ENCODE measurements around the gene HOXA7. TPM values are rescaled to one million over a fixed set of nuclear protein-coding genes. Genes with fewer than 3 reads are reported as not detected.

Gene HOXA7
- total RNA-seq, 1 donor from 2014 or later: 12.0 TPM

DNA sequence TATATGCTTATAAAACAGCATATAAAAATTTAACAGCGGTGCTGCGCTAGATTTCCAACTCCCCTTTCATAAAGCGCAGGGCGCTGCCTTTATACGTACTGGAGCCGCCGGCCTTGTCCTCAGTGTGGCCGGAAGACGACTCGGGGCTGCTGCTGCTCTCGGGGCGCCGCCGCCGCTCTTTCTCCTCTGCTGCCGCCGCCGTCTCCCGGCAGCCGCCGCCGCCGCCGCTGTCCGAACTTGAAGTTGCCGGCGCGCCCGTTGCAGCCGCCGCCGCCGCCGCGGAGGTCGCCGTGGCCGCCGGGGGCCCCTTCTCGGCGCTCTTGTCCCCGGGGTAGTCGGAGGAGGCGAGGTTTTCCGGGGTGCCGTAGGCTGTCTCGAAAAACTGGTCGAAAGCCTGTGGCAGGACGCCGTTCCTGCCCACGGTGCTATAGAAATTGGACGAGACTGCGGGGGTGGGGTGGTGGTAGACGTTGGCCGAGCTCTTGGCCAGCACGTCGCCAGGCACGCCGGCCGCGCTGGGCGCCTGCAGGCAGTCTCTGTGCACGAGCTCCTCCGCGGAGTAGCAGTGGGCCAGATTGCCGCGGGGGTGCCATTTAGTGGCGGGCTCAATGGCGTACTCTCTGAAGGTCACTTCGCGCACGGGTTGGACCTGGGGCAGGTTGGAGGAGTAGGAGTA, 28.0 kb upstream of the HOXA7 start:
- TF ChIP-seq, protein P1, sequence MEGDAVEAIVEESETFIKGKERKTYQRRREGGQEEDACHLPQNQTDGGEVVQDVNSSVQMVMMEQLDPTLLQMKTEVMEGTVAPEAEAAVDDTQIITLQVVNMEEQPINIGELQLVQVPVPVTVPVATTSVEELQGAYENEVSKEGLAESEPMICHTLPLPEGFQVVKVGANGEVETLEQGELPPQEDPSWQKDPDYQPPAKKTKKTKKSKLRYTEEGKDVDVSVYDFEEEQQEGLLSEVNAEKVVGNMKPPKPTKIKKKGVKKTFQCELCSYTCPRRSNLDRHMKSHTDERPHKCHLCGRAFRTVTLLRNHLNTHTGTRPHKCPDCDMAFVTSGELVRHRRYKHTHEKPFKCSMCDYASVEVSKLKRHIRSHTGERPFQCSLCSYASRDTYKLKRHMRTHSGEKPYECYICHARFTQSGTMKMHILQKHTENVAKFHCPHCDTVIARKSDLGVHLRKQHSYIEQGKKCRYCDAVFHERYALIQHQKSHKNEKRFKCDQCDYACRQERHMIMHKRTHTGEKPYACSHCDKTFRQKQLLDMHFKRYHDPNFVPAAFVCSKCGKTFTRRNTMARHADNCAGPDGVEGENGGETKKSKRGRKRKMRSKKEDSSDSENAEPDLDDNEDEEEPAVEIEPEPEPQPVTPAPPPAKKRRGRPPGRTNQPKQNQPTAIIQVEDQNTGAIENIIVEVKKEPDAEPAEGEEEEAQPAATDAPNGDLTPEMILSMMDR (IDR thresholded peaks at IDR 0.05): no peak
- Histone ChIP-seq H3K27me3 (peaks cover 50% of the 10 kb centered on the region), H3K4me1 (peaks cover 7 to 22% of the 10 kb centered on the region in 2 donors), H3K9me3 (no peaks in the 10 kb centered on the region), H3K27ac (no peak overlapping the region), H3K4me3 (peak overlapping the region; percentile 44 to 50), H3K36me3 (no peaks in the 10 kb centered on the region)
- intact Hi-C loops (cut with DNase I): loop anchor here (5.0 kb wide), 2 partner anchors 817 to 1317 kb away; no protein-coding TSS in a partner anchor
- peak in 1 of 2 donors; percentile 61 for DNase-seq (ENCODE audit: low spot score in 2 of 2)

DNA sequence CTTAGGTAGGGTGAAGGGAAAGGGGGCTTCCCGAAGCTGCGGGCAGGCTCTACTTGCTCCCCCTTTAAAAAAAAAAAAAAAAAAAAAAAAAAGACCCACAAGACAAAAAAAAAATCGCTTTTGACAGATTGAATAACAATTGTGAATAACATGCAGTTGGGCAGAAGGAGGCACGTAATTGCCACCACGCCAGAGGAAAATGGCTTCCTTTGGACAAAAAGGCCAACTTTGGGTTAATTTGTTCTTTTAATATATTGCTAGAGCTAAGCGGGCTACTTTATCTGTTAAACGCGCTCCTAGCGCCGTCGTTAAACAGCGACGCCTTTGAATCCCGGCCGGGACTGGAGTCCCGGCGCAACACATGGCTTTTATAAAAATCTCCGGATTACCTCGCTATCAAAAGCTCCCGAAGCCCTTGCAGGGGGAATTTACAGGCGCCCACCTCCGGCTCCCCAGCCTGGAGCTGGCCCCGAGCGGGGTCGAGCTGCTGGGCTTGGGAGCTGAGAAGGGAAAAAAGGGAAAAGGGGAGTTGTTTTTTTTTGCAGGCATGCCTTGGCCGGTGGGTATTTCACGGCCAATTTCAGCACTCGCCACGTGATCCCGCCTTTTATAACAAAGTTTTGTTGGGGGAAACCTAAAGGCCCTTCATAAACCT, 27.3 kb upstream of the HOXA7 start:
- intact Hi-C loops (cut with DNase I): loop anchor here (5.0 kb wide), 1 partner anchor 817 kb away; no protein-coding TSS in a partner anchor

DNA sequence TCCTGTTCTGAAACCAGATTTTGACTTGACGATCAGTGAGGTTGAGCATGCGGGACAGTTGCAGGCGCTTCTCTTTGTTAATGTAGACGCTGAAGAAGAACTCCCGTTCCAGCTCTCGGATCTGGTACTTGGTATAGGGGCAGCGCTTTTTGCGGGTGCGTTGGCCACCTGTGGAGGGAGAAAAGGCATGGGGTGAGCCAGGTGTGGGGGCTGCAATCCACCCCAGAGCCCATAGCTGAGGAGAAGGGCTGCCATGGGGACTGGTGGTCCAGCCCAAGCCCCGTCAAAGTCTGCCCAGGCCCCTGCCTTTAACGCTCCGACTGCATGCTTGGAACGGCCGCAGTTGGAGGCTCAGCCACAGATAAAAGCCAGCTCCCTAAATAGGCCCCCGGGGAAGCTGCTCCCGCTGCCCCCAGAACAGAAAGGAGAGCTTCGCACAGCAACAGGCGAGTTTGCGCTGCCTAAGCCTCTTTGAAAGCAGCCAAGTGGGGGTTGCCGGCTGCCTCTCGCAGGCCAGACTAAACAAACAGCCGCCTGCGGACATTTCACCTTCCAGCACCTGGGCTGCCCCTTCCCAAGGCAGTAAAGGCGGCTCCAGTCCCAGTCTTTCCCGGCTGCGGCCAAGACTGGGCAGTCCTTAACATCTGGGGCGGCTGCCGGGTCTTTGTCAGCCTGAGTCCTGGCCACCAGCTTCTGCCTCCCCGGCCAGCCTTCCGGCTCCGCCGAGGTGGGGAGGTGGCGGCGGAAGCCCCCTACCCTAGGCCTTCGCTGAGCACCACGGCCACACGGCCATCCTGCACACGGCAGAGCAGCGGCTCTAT, 26.6 kb upstream of the HOXA7 start:
- peak; percentile 4 to 53 for DNase-seq (ENCODE audit: low spot score in 2 of 2)
- H3K9me3 ChIP-seq: no peaks in the 10 kb centered on the region
- H3K27me3 ChIP-seq: peaks cover 38% of the 10 kb centered on the region
- TF ChIP-seq, protein P1 (IDR thresholded peaks at IDR 0.05): no peak
- no peaks in the 10 kb centered on the region for H3K36me3 ChIP-seq
- intact Hi-C loops (cut with DNase I): loop anchor here (5.0 kb wide), 1 partner anchor 816 kb away; no protein-coding TSS in a partner anchor
- no peak overlapping the region for H3K27ac ChIP-seq
- H3K4me1 ChIP-seq: peaks cover 2 to 18% of the 10 kb centered on the region in 2 donors
- H3K4me3 ChIP-seq: peak overlapping the region in 1 of 2 donors; percentile 44

More for the DNA sequence above, 27.3 kb upstream of the HOXA7 start:
- Histone ChIP-seq H3K27ac (no peak overlapping the region), H3K9me3 (no peaks in the 10 kb centered on the region), H3K4me1 (peaks cover 7 to 22% of the 10 kb centered on the region in 2 donors), H3K36me3 (no peaks in the 10 kb centered on the region), H3K27me3 (peaks cover 46% of the 10 kb centered on the region), H3K4me3 (peak overlapping the region; percentile 44 to 50)
- DNase-seq (ENCODE audit: low spot score in 2 of 2): peak in 1 of 2 donors; percentile 56
- TF ChIP-seq, protein P1 (IDR thresholded peaks at IDR 0.05): no peak

DNA sequence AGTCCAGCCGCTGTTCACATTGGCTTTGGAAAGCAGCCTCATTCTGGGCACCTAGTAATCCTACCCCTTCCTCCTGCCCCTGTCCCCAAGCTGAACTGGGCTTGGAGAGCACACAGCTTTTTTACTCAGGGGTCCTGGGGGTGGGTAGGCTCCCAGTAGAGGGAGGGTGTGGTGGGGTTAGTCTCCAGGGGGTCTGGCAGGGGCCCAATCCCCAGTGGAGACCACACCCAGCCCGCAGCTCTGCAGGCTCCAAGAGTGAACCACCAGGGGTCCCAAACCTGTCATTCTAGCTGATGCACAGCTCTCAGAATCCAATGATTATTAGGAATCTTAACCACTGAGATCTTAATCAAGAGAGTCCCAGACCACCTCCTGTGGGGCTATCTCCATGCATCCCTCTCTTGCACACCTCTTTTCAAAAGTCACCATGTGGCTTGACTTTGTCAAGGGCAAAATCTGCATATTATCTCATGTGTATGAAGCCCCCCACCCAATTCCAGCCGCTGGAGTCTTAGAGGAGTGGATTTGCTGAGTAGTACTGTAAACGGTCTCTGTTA, 25.9 kb upstream of the HOXA7 start:
- peaks cover 2 to 15% of the 10 kb centered on the region in 2 donors for H3K4me1 ChIP-seq
- TF ChIP-seq, protein P1 (IDR thresholded peaks at IDR 0.05): no peak
- no peak overlapping the region for H3K27ac ChIP-seq
- H3K27me3 ChIP-seq: peaks cover 33% of the 10 kb centered on the region
- H3K36me3 ChIP-seq: no peaks in the 10 kb centered on the region
- intact Hi-C loops (cut with DNase I): loop anchor here (5.0 kb wide), 1 partner anchor 815 kb away; no protein-coding TSS in a partner anchor
- no peak overlapping the region for H3K4me3 ChIP-seq
- H3K9me3 ChIP-seq: no peaks in the 10 kb centered on the region
- no peak for DNase-seq (ENCODE audit: low spot score in 2 of 2)

DNA sequence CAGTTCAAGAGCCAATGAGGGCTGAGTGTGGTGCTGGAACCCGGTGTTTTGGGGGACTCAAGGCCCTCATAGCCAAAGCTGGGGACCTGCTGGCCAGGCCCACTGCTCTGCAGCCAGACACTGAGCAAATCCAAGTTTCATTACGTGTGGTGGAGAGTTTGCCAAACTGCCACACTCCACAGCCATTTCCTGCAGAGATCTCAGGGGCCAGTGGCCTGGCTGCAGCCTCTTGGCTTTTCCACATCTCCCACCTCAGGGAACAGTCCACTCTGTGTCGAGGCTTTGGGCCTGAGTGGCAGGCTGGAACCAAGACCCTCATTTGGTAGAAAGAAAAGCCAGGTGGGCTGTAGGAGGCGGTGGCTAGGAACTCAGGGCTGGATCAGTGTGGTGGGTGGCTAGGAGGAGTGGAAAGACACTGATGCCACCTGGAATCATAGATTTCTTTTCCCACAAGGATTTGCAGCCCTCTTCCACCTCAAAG, 25.4 kb upstream of the HOXA7 start:
- DNase-seq (ENCODE audit: low spot score in 2 of 2): peak; percentile 6 to 50
- Histone ChIP-seq H3K4me3 (no peak overlapping the region), H3K27ac (no peak overlapping the region), H3K9me3 (no peaks in the 10 kb centered on the region), H3K27me3 (peaks cover 28% of the 10 kb centered on the region), H3K4me1 (peaks cover 2 to 15% of the 10 kb centered on the region in 2 donors), H3K36me3 (no peaks in the 10 kb centered on the region)
- TF ChIP-seq, protein P1 (IDR thresholded peaks at IDR 0.05): no peak
- intact Hi-C loops (cut with DNase I): loop anchor here (5.0 kb wide), 1 partner anchor 815 kb away; no protein-coding TSS in a partner anchor
